GM21360 (cell line): ENCODE data around the gene SPRR4.

ENCODE experiments used
- ATAC-seq: cut with Tn5 transposase; IDR thresholded peaks from one replicate; pipeline ENCODE4 v1.9.1; 2021; ENCODE audit warnings: mild to moderate bottlenecking, moderate library complexity; ENCODE audit not compliant: unreplicated experiment

The SPRR4 gene

GRCh38 chr1:152964536-152964935, 5.9 kb upstream of the SPRR4 start:
- ATAC-seq = no peak

GRCh38 chr1:152965853-152966252, 4.6 kb upstream of the SPRR4 start:
- no peak for ATAC-seq

GRCh38 chr1:152967201-152967600, 3.2 kb upstream of the SPRR4 start:
- no peak for ATAC-seq

- ATAC-seq = peak; percentile 87
Observed at GRCh38 chr1:152968248-152968647, 2.2 kb upstream of the SPRR4 start.

GRCh38 chr1:152969036-152969435, 1.4 kb upstream of the SPRR4 start:
- no peak for ATAC-seq

- ATAC-seq = no peak
Observed at GRCh38 chr1:152972196-152972886, 1.9 kb downstream of the SPRR4 start.

- no peak for ATAC-seq
Observed at GRCh38 chr1:152976688-152977087, 6.2 kb downstream of the SPRR4 start.

- ATAC-seq = no peak
Observed at GRCh38 chr1:152977614-152978013, 7.2 kb downstream of the SPRR4 start.

- ATAC-seq = no peak
Observed at GRCh38 chr1:152980676-152981075, 10.2 kb downstream of the SPRR4 start.

- no peak for ATAC-seq
Observed at GRCh38 chr1:152981146-152981871, 10.9 kb downstream of the SPRR4 start.

GRCh38 chr1:152982076-152982475, 11.6 kb downstream of the SPRR4 start:
- ATAC-seq = no peak

- ATAC-seq = no peak
Observed at GRCh38 chr1:152983234-152983633, 12.8 kb downstream of the SPRR4 start.

GRCh38 chr1:152983743-152984142, 13.3 kb downstream of the SPRR4 start, which contains the start of gene SPRR1A:
TSS of gene SPRR1A (plus strand) at chr1:152984081. CDS start at chr1:152985231, 1,150 bp downstream.
- no peak for ATAC-seq

- no peak for ATAC-seq
Observed at GRCh38 chr1:152986578-152986977, 16.1 kb downstream of the SPRR4 start.

- no peak for ATAC-seq
Observed at GRCh38 chr1:152993186-152993585, 22.7 kb downstream of the SPRR4 start.

- ATAC-seq = no peak
Observed at GRCh38 chr1:152995842-152996241, 25.4 kb downstream of the SPRR4 start.

GRCh38 chr1:152996633-152997400, 26.4 kb downstream of the SPRR4 start:
- ATAC-seq = no peak

GRCh38 chr1:152997901-152998300, 27.5 kb downstream of the SPRR4 start:
- no peak for ATAC-seq

GRCh38 chr1:152998476-152998875, 28.0 kb downstream of the SPRR4 start:
- no peak for ATAC-seq

- ATAC-seq = no peak
Observed at GRCh38 chr1:152999818-153000217, 29.4 kb downstream of the SPRR4 start.

GRCh38 chr1:153000294-153000693, 29.8 kb downstream of the SPRR4 start:
- no peak for ATAC-seq

- ATAC-seq = no peak
Observed at GRCh38 chr1:153001382-153001781, 30.9 kb downstream of the SPRR4 start, which contains the start of gene SPRR3. TSS of gene SPRR3 (plus strand) at chr1:153001749. CDS start at chr1:153003021, 1,272 bp downstream.
